Measurements from ENCODE around the gene CTLA4.

CTLA4 gene

GRCh38 chr2:203892207-203892606 lies 24.6 kb downstream of the CTLA4 start:
- DNase-seq = no peak

- DNase-seq = no peak
Observed at GRCh38 chr2:203893401-203893800, 25.8 kb downstream of the CTLA4 start.

GRCh38 chr2:203893840-203894239 lies 26.3 kb downstream of the CTLA4 start:
- DNase-seq = no peak

GRCh38 chr2:203894262-203894661 lies 26.7 kb downstream of the CTLA4 start:
- DNase-seq = no peak

GRCh38 chr2:203897544-203897943 lies 30.0 kb downstream of the CTLA4 start:
- no peak for DNase-seq

- DNase-seq = no peak
Observed at GRCh38 chr2:203898657-203899056, 31.1 kb downstream of the CTLA4 start.

- DNase-seq = no peak
Observed at GRCh38 chr2:203900253-203900652, 32.7 kb downstream of the CTLA4 start.

GRCh38 chr2:203904022-203904421 lies 36.5 kb downstream of the CTLA4 start:
- no peak for DNase-seq

GRCh38 chr2:203905656-203906055 lies 38.1 kb downstream of the CTLA4 start:
- no peak for DNase-seq

GRCh38 chr2:203908066-203908796 lies 40.7 kb downstream of the CTLA4 start:
- no peak for DNase-seq

GRCh38 chr2:203908797-203909185 lies 41.2 kb downstream of the CTLA4 start:
- no peak for DNase-seq

- DNase-seq = no peak
Observed at GRCh38 chr2:203909261-203909967, 41.8 kb downstream of the CTLA4 start.

GRCh38 chr2:203909974-203910373 lies 42.4 kb downstream of the CTLA4 start:
- DNase-seq = no peak

GRCh38 chr2:203913947-203914346 lies 46.4 kb downstream of the CTLA4 start:
- no peak for DNase-seq

GRCh38 chr2:203914546-203915182 lies 47.1 kb downstream of the CTLA4 start:
- no peak for DNase-seq

- no peak for DNase-seq
Observed at GRCh38 chr2:203915256-203915655, 47.7 kb downstream of the CTLA4 start.

GRCh38 chr2:203916756-203917155 lies 49.2 kb downstream of the CTLA4 start:
- DNase-seq = no peak

GRCh38 chr2:203918264-203918663 lies 50.7 kb downstream of the CTLA4 start:
- DNase-seq = no peak

GRCh38 chr2:203918839-203919238 lies 51.3 kb downstream of the CTLA4 start:
- no peak for DNase-seq
